Neural crest cell (in vitro differentiated cells): ENCODE results near the gene SLC38A8. TPM values are rescaled to one million over a fixed set of nuclear protein-coding genes. Genes with fewer than 3 reads are reported as not detected.

ENCODE experiments used
- DNase-seq: peaks from one replicate; pipeline ENCODE4 v3.0.0; 2021; ENCODE audit warnings: low read depth, mixed read lengths, low spot score
- H3K27ac Mint-ChIP-seq: one replicate; pipeline ENCODE4 v1.8.0; 2021; ENCODE audit warnings: mild to moderate bottlenecking, mixed read lengths; ENCODE audit not compliant: unreplicated experiment
- H3K27me3 Mint-ChIP-seq: 2 replicates; pipeline ENCODE4 v1.8.0; 2021; ENCODE audit warnings: low read depth, mild to moderate bottlenecking, mixed read lengths
- H3K36me3 Mint-ChIP-seq: 2 replicates; pipeline ENCODE4 v1.8.0; 2021; ENCODE audit warnings: low read depth, mild to moderate bottlenecking, mixed read lengths
- H3K4me1 Mint-ChIP-seq: 2 replicates; pipeline ENCODE4 v1.8.0; 2021; ENCODE audit warnings: mixed read lengths
- H3K4me3 Mint-ChIP-seq: one replicate; pipeline ENCODE4 v1.8.0; 2021; ENCODE audit warnings: mild to moderate bottlenecking, mixed read lengths
- H3K9me3 Mint-ChIP-seq: 2 replicates; pipeline ENCODE4 v1.8.0; 2021; ENCODE audit warnings: mixed read lengths
- total RNA-seq: library from RNA; stranded (reverse); gene quantifications from 2 replicates; pipeline ENCODE4 v1.2.1, GENCODE V29; 2021
- TF ChIP-seq, protein P1 (sequence below): fragments of 200-600 bp; sonication (generic); conservative IDR thresholded peaks from 2 replicates; pipeline ENCODE4 v1.5.0; 2021; ENCODE audit warnings: antibody characterized with exemption, mild to moderate bottlenecking

Gene SLC38A8
- total RNA-seq, 1 donor from 2014 or later, result not detected

DNA sequence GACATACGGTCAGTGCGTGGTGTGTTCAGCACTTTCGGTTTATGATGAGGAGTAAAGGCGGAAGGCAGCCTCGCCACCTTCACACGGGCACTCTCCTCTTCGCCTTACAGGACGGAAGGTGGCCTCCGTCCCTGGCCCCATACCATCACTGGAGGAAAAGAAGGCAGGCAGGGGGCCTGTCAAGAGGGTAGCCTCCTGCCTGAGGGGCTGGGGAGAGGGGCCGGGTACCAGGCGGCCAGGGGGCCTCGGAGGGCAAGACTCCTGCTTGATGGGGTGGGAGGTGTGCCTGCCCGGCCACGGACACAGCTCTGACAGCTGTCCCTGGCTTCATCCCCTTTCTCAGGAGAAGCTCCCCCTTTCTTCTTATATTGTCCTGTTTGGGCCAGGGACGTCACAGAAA, 15.6 kb upstream of the SLC38A8 start:
- Mint-ChIP-seq H3K27ac (no peak overlapping the region), H3K36me3 (peaks cover 6% of the 10 kb centered on the region)

GRCh38 chr16:84056933-84057332, 14.3 kb upstream of the SLC38A8 start:
- Mint-ChIP-seq H3K27me3 (no peaks in the 10 kb centered on the region), H3K4me3 (no peak overlapping the region), H3K9me3 (no peaks in the 10 kb centered on the region), H3K27ac (no peak overlapping the region), H3K36me3 (peaks cover 6% of the 10 kb centered on the region), H3K4me1 (peaks cover 7% of the 10 kb centered on the region)
- TF ChIP-seq, protein P1, sequence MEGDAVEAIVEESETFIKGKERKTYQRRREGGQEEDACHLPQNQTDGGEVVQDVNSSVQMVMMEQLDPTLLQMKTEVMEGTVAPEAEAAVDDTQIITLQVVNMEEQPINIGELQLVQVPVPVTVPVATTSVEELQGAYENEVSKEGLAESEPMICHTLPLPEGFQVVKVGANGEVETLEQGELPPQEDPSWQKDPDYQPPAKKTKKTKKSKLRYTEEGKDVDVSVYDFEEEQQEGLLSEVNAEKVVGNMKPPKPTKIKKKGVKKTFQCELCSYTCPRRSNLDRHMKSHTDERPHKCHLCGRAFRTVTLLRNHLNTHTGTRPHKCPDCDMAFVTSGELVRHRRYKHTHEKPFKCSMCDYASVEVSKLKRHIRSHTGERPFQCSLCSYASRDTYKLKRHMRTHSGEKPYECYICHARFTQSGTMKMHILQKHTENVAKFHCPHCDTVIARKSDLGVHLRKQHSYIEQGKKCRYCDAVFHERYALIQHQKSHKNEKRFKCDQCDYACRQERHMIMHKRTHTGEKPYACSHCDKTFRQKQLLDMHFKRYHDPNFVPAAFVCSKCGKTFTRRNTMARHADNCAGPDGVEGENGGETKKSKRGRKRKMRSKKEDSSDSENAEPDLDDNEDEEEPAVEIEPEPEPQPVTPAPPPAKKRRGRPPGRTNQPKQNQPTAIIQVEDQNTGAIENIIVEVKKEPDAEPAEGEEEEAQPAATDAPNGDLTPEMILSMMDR, result no peak
- no peak for DNase-seq

More for the DNA sequence above, 15.6 kb upstream of the SLC38A8 start:
- Mint-ChIP-seq H3K4me3 (no peak overlapping the region), H3K4me1 (peaks cover 5% of the 10 kb centered on the region), H3K9me3 (no peaks in the 10 kb centered on the region), H3K27me3 (no peaks in the 10 kb centered on the region)
- DNase-seq, result no peak
- TF ChIP-seq, protein P1, result no peak

- TF ChIP-seq, protein P1, result no peak
- Mint-ChIP-seq H3K9me3 (no peaks in the 10 kb centered on the region), H3K4me3 (no peak overlapping the region), H3K27ac (no peak overlapping the region), H3K36me3 (peaks cover 6% of the 10 kb centered on the region), H3K27me3 (no peaks in the 10 kb centered on the region), H3K4me1 (peaks cover 7% of the 10 kb centered on the region)
- no peak for DNase-seq
These were observed 13.4 kb upstream of the SLC38A8 start for GRCh38 chr16:84055801-84056634.

GRCh38 chr16:84055366-84055765, 12.8 kb upstream of the SLC38A8 start:
- peak overlapping the region; percentile 43 for H3K27ac Mint-ChIP-seq
- no peak overlapping the region for H3K4me3 Mint-ChIP-seq
- H3K4me1 Mint-ChIP-seq, result peaks cover 7% of the 10 kb centered on the region

GRCh38 chr16:84054916-84055315, 12.3 kb upstream of the SLC38A8 start:
- TF ChIP-seq, protein P1, result no peak
- Mint-ChIP-seq H3K4me3 (no peak overlapping the region), H3K27ac (peak overlapping the region; percentile 78), H3K27me3 (no peaks in the 10 kb centered on the region), H3K36me3 (peaks cover 6% of the 10 kb centered on the region), H3K4me1 (peaks cover 7% of the 10 kb centered on the region), H3K9me3 (no peaks in the 10 kb centered on the region)
- DNase-seq, result no peak

More at GRCh38 chr16:84055366-84055765, 12.8 kb upstream of the SLC38A8 start:
- TF ChIP-seq, protein P1, result no peak
- no peak for DNase-seq
- Mint-ChIP-seq H3K36me3 (peaks cover 6% of the 10 kb centered on the region), H3K9me3 (no peaks in the 10 kb centered on the region), H3K27me3 (no peaks in the 10 kb centered on the region)
